Measurements from ENCODE around the gene AKAIN1. TPM values are rescaled to one million over a fixed set of nuclear protein-coding genes. Genes with fewer than 3 reads are reported as not detected.

AKAIN1 gene
- total RNA-seq, 2 experiments from 2014 or later, result not detected

- Histone ChIP-seq H3K9me2 (ENCODE audit: insufficient read depth, low read length) (no peaks in the 10 kb centered on the region), H4K20me1 (ENCODE audit: insufficient read depth, low read length) (no peaks in the 10 kb centered on the region), H3K27ac (ENCODE audit: low read depth, low read length, poor library complexity, severe bottlenecking) (no peak overlapping the region), H3K4me2 (ENCODE audit: low read length) (no peak overlapping the region), H3K36me3 (ENCODE audit: insufficient read depth, low read length) (no peaks in the 10 kb centered on the region), H3K4me3 (ENCODE audit: low read depth, low read length, poor library complexity, severe bottlenecking) (no peak overlapping the region), H3K79me2 (ENCODE audit: insufficient read depth, low read depth, low read length) (no peaks in the 10 kb centered on the region), H3K4me1 (ENCODE audit: insufficient read depth, low read length, poor library complexity, severe bottlenecking) (peaks cover 17% of the 10 kb centered on the region), H2AFZ (ENCODE audit: low read length) (no peak overlapping the region), H3K9me3 (ENCODE audit: low read length) (no peaks in the 10 kb centered on the region)
- BruUV-seq (replicated peaks), result no TSS peak
- ChIA-PET POLR2A (interaction anchor here (0.8 to 1.4 kb wide), 3 partner anchors 11 to 63 kb away, joined by 3 to 6 read pairs (median 3); no protein-coding TSS in a partner anchor), CTCF (ENCODE audit: unreplicated experiment) (no interaction called here)
- DNase-seq (ENCODE audit: low spot score), result no peak
- intact Hi-C loops (cut with micrococcal nuclease; ENCODE audit: unreplicated experiment), result no loop called here
- TF ChIP-seq EZH2phosphoT487 (IDR thresholded peaks at IDR 0.05; ENCODE audit: borderline replicate concordance, low read depth, low read length) (no peak), CTCF (conservative IDR thresholded peaks at IDR 0.05; ENCODE audit: low read length) (no peak)
Observed at GRCh38 chr18:5173236-5173635, 23.8 kb downstream of the AKAIN1 start.

GRCh38 chr18:5167831-5168230, 29.2 kb downstream of the AKAIN1 start:
- POLR2A ChIA-PET, result interaction anchor here (0.9 to 1.8 kb wide), 6 partner anchors 10 to 121 kb away, joined by 3 to 11 read pairs (median 4); no protein-coding TSS in a partner anchor
- CTCF ChIA-PET (ENCODE audit: unreplicated experiment), result no interaction called here
- intact Hi-C loops (cut with micrococcal nuclease; ENCODE audit: unreplicated experiment), result loop anchor here (5.0 kb wide), 1 partner anchor 129 kb away; the partner anchor contains the start of gene ZBTB14
- Histone ChIP-seq H3K27ac (ENCODE audit: low read depth, low read length, poor library complexity, severe bottlenecking) (peak overlapping the region; percentile 24), H3K4me2 (ENCODE audit: low read length) (peak overlapping the region; percentile 34), H3K79me2 (ENCODE audit: insufficient read depth, low read depth, low read length) (no peaks in the 10 kb centered on the region), H3K36me3 (ENCODE audit: insufficient read depth, low read length) (no peaks in the 10 kb centered on the region), H2AFZ (ENCODE audit: low read length) (peak overlapping the region; percentile 81), H3K9me3 (ENCODE audit: low read length) (no peaks in the 10 kb centered on the region), H3K4me1 (ENCODE audit: insufficient read depth, low read length, poor library complexity, severe bottlenecking) (peaks cover 14% of the 10 kb centered on the region), H3K4me3 (ENCODE audit: low read depth, low read length, poor library complexity, severe bottlenecking) (no peak overlapping the region), H4K20me1 (ENCODE audit: insufficient read depth, low read length) (no peaks in the 10 kb centered on the region), H3K9me2 (ENCODE audit: insufficient read depth, low read length) (no peaks in the 10 kb centered on the region)
- DNase-seq (ENCODE audit: low spot score), result peak; percentile 47
- BruUV-seq (replicated peaks), result no TSS peak
- TF ChIP-seq EZH2phosphoT487 (IDR thresholded peaks at IDR 0.05; ENCODE audit: borderline replicate concordance, low read depth, low read length) (no peak), CTCF (conservative IDR thresholded peaks at IDR 0.05; ENCODE audit: low read length) (no peak)

GRCh38 chr18:5166606-5167280, 30.3 kb downstream of the AKAIN1 start:
- ChIA-PET CTCF (ENCODE audit: unreplicated experiment) (no interaction called here), POLR2A (interaction anchor here (0.7 to 1.7 kb wide), 4 partner anchors 69 to 122 kb away, joined by 3 to 7 read pairs (median 4); no protein-coding TSS in a partner anchor)
- Histone ChIP-seq H3K79me2 (ENCODE audit: insufficient read depth, low read depth, low read length) (no peaks in the 10 kb centered on the region), H3K36me3 (ENCODE audit: insufficient read depth, low read length) (no peaks in the 10 kb centered on the region), H3K9me3 (ENCODE audit: low read length) (no peaks in the 10 kb centered on the region), H3K27ac (ENCODE audit: low read depth, low read length, poor library complexity, severe bottlenecking) (no peak overlapping the region), H3K9me2 (ENCODE audit: insufficient read depth, low read length) (no peaks in the 10 kb centered on the region), H3K4me3 (ENCODE audit: low read depth, low read length, poor library complexity, severe bottlenecking) (no peak overlapping the region), H4K20me1 (ENCODE audit: insufficient read depth, low read length) (no peaks in the 10 kb centered on the region), H3K4me1 (ENCODE audit: insufficient read depth, low read length, poor library complexity, severe bottlenecking) (peaks cover 14% of the 10 kb centered on the region), H3K4me2 (ENCODE audit: low read length) (no peak overlapping the region), H2AFZ (ENCODE audit: low read length) (peak overlapping the region; percentile 81; the same call in 1 of the 2 replicates)
- DNase-seq (ENCODE audit: low spot score), result no peak
- TF ChIP-seq EZH2phosphoT487 (IDR thresholded peaks at IDR 0.05; ENCODE audit: borderline replicate concordance, low read depth, low read length) (no peak), CTCF (conservative IDR thresholded peaks at IDR 0.05; ENCODE audit: low read length) (no peak)
- no TSS peak for BruUV-seq (replicated peaks)
- intact Hi-C loops (cut with micrococcal nuclease; ENCODE audit: unreplicated experiment), result loop anchor here (5.0 kb wide), 1 partner anchor 131 kb away; the partner anchor contains the start of gene ZBTB14
